ENCODE data around the gene BAIAP2. TPM values are rescaled to one million over a fixed set of nuclear protein-coding genes. Genes with fewer than 3 reads are reported as not detected.

BAIAP2 gene
- polyA plus RNA-seq, 1 donor from 2014 or later: 17.5 TPM

DNA sequence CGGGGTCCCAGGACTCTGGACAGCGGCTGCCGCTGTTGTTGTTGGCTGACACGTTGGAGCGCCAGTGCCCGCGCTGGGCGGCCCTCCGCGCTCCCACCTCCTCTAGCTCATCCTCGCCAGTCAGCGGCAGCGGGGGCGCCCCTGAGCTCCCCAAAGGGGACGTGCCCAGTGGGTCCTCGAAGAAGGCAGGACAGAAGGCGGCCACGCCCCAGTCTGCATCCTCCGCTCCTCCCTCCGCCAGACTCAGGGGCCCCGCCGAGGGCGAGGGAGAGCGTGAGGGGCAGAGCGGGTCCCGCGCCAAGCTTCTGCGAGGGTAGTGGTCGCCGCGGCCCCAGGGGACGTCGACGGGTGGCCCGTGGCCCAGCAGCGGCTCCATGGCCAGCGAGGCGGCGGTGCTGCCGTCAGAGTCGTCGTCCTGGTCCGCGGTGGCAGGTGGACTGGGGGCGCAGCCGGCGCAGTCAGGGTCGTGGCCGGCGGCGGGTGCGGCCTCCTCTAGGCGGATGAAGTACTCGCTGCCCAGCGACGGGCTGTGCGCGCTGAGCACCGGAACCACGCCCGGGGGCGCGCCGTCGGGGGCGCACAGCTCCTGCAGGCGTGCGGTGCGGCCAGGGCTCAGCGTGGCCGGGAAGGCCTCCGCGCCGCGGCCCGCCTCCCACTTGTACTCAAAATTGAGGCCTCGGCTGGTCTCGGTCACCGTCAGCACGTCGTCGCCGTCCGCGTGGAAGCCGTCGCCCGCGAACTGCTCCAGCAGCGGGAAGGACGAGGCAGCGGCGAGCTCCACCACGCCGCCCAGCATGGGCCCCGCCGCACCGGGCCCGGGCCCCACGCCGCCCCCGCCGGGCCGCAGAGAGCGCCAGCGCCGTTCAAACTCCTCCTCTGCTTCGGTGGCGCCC is 87.1 kb downstream of the BAIAP2 start:
- Histone ChIP-seq H3K27ac (ENCODE audit: low read length) (no peak overlapping the region), H3K9me3 (ENCODE audit: low read length) (no peaks in the 10 kb centered on the region), H4K20me1 (ENCODE audit: insufficient read depth) (no peaks in the 10 kb centered on the region), H3K79me2 (replicated peaks; ENCODE audit: insufficient read depth, low read length) (no peaks in the 10 kb centered on the region), H3K9me2 (ENCODE audit: insufficient read depth, low read length) (no peaks in the 10 kb centered on the region), H2AFZ (ENCODE audit: low read depth, low read length) (no peak overlapping the region), H3K4me3 (ENCODE audit: low read length) (no peak overlapping the region), H3K36me3 (ENCODE audit: insufficient read depth, low read length) (no peaks in the 10 kb centered on the region), H3K27me3 (ENCODE audit: insufficient read depth, low read depth, low read length) (no peaks in the 10 kb centered on the region), H3F3A (ENCODE audit: insufficient read depth, low read length, poor library complexity, severe bottlenecking) (no peaks in the 10 kb centered on the region), H3K4me2 (ENCODE audit: low read length) (no peak overlapping the region), H3K9ac (ENCODE audit: low read length) (no peak overlapping the region)
- no peak for TF ChIP-seq MXI1 (conservative IDR thresholded peaks at IDR 0.05; ENCODE audit: poor library complexity, severe bottlenecking)
- no peak for TF ChIP-seq EP300 (conservative IDR thresholded peaks at IDR 0.05; ENCODE audit: poor library complexity, severe bottlenecking)
- TF ChIP-seq TAF1 (IDR thresholded peaks at IDR 0.05; ENCODE audit: low read depth): no peak

DNA sequence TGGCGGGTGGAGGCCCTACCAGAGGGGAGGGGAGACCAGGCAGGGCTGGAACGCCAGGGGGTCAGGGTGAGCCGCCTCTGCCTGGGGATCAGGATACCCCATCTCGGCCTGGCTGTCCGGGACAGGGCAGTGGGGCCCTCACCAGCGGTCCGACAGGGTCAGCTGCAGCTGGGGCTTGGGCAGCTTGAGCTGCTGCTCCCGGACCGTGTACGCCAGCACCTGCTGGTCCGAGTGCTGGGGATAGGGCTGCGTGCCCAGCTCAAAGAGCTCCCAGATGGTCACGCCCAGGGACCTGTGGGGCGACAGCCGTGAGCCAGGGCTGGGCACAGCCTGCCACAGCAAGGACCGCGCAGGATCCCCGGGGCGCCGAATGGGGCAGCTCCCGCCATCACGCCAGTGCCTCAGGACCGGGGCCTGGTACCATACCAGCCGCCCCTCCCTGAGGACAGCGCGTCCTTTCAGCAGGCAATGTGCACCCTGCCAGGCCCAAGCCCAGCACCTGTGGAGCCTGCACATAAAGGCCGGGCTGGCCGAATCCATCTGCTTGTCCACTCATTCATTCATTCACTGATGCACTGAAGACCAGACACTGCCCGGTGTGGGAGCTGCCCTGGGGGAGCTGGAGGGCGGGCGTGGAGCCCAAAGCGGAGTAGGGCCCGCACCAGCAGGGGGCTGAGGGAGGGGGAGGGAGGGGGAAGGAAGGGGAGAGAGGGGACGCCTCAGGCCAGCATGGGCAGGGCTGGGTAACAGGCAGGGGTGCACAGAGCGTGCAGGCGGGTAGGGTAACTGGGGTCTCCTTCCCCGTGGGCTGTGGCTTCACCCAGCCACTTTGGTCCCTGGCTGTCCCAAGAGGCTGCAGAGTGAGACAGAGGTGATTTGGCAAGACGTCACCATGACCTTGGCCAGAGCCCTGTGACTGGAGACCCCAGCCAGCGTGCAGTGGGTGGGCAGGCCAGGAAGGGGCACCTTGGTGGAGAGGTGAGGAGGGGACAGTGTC is 88.4 kb downstream of the BAIAP2 start:
- Histone ChIP-seq H4K20me1 (ENCODE audit: insufficient read depth) (no peaks in the 10 kb centered on the region), H3K4me2 (ENCODE audit: low read length) (no peak overlapping the region), H3K79me2 (replicated peaks; ENCODE audit: insufficient read depth, low read length) (no peaks in the 10 kb centered on the region), H3K36me3 (ENCODE audit: insufficient read depth, low read length) (no peaks in the 10 kb centered on the region), H3K4me3 (ENCODE audit: low read length) (no peak overlapping the region), H3K9ac (ENCODE audit: low read length) (no peak overlapping the region), H3K9me3 (ENCODE audit: low read length) (no peaks in the 10 kb centered on the region), H3K27me3 (ENCODE audit: insufficient read depth, low read depth, low read length) (no peaks in the 10 kb centered on the region), H3K9me2 (ENCODE audit: insufficient read depth, low read length) (no peaks in the 10 kb centered on the region), H3K27ac (ENCODE audit: low read length) (no peak overlapping the region), H3F3A (ENCODE audit: insufficient read depth, low read length, poor library complexity, severe bottlenecking) (no peaks in the 10 kb centered on the region), H2AFZ (ENCODE audit: low read depth, low read length) (no peak overlapping the region)
- TF ChIP-seq MXI1 (conservative IDR thresholded peaks at IDR 0.05; ENCODE audit: poor library complexity, severe bottlenecking) (no peak), EP300 (conservative IDR thresholded peaks at IDR 0.05; ENCODE audit: poor library complexity, severe bottlenecking) (no peak), RAD21 (conservative IDR thresholded peaks at IDR 0.05) (no peak), SMC3 (conservative IDR thresholded peaks at IDR 0.05; ENCODE audit: poor library complexity) (no peak), EZH2 (IDR thresholded peaks at IDR 0.05; ENCODE audit: borderline replicate concordance, insufficient read depth, low read length, poor library complexity, severe bottlenecking) (no peak), POLR2AphosphoS5 (IDR thresholded peaks at IDR 0.05) (no peak), TAF1 (IDR thresholded peaks at IDR 0.05; ENCODE audit: low read depth) (no peak)
- TF ChIP-seq, protein P1, sequence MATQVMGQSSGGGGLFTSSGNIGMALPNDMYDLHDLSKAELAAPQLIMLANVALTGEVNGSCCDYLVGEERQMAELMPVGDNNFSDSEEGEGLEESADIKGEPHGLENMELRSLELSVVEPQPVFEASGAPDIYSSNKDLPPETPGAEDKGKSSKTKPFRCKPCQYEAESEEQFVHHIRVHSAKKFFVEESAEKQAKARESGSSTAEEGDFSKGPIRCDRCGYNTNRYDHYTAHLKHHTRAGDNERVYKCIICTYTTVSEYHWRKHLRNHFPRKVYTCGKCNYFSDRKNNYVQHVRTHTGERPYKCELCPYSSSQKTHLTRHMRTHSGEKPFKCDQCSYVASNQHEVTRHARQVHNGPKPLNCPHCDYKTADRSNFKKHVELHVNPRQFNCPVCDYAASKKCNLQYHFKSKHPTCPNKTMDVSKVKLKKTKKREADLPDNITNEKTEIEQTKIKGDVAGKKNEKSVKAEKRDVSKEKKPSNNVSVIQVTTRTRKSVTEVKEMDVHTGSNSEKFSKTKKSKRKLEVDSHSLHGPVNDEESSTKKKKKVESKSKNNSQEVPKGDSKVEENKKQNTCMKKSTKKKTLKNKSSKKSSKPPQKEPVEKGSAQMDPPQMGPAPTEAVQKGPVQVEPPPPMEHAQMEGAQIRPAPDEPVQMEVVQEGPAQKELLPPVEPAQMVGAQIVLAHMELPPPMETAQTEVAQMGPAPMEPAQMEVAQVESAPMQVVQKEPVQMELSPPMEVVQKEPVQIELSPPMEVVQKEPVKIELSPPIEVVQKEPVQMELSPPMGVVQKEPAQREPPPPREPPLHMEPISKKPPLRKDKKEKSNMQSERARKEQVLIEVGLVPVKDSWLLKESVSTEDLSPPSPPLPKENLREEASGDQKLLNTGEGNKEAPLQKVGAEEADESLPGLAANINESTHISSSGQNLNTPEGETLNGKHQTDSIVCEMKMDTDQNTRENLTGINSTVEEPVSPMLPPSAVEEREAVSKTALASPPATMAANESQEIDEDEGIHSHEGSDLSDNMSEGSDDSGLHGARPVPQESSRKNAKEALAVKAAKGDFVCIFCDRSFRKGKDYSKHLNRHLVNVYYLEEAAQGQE (IDR thresholded peaks at IDR 0.05; ENCODE audit: borderline replicate concordance): no peak
- TF ChIP-seq, protein P2, sequence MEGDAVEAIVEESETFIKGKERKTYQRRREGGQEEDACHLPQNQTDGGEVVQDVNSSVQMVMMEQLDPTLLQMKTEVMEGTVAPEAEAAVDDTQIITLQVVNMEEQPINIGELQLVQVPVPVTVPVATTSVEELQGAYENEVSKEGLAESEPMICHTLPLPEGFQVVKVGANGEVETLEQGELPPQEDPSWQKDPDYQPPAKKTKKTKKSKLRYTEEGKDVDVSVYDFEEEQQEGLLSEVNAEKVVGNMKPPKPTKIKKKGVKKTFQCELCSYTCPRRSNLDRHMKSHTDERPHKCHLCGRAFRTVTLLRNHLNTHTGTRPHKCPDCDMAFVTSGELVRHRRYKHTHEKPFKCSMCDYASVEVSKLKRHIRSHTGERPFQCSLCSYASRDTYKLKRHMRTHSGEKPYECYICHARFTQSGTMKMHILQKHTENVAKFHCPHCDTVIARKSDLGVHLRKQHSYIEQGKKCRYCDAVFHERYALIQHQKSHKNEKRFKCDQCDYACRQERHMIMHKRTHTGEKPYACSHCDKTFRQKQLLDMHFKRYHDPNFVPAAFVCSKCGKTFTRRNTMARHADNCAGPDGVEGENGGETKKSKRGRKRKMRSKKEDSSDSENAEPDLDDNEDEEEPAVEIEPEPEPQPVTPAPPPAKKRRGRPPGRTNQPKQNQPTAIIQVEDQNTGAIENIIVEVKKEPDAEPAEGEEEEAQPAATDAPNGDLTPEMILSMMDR (IDR thresholded peaks at IDR 0.05; ENCODE audit: poor library complexity, severe bottlenecking): no peak
